ENCODE data around the gene SCNN1A. TPM values are rescaled to one million over a fixed set of nuclear protein-coding genes. Genes with fewer than 3 reads are reported as not detected.
"Not testable (repeated sequence)": the region's sequence is repeated elsewhere in the genome, so short reads cannot be mapped to it uniquely, and the experiment has no call there.

The SCNN1A gene
- total RNA-seq, 6 experiments from 2014 or later = 0.18 TPM; not detected in 5

DNA sequence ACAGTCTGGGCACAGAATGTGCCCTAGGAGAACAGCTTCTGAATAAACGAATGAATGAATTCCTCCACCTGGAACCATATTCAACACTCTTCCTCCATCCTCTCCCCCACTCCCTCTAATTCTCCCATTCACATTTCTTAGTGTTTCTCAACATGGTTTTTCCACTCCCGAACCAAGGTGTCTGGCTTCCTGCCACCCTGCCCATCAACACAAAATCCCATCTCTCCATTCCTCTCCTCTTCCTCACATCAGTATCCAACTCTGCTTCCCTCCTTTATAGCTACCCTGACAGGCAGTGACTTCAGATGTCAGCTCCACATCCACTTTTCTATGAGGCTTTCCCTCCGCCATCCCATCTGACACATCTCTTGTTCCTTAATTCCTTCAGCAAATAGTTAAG, 36.4 kb downstream of the SCNN1A start:
- H3K9me3 Mint-ChIP-seq = no peaks in the 10 kb centered on the region
- H3K36me3 Mint-ChIP-seq (ENCODE audit: low read depth) = peaks cover 4% of the 10 kb centered on the region; the same call in 1 of the 2 replicates
- no peaks in the 10 kb centered on the region; the same call in 1 of the 2 replicates for H3K27me3 Mint-ChIP-seq (ENCODE audit: insufficient read depth)
- no peak overlapping the region for H3K27ac Mint-ChIP-seq
- no peak overlapping the region for H3K4me3 Mint-ChIP-seq
- DNase-seq = no peak
- peaks cover 42% of the 10 kb centered on the region for H3K4me1 Mint-ChIP-seq (ENCODE audit: low read depth)
- TF ChIP-seq, protein P1, sequence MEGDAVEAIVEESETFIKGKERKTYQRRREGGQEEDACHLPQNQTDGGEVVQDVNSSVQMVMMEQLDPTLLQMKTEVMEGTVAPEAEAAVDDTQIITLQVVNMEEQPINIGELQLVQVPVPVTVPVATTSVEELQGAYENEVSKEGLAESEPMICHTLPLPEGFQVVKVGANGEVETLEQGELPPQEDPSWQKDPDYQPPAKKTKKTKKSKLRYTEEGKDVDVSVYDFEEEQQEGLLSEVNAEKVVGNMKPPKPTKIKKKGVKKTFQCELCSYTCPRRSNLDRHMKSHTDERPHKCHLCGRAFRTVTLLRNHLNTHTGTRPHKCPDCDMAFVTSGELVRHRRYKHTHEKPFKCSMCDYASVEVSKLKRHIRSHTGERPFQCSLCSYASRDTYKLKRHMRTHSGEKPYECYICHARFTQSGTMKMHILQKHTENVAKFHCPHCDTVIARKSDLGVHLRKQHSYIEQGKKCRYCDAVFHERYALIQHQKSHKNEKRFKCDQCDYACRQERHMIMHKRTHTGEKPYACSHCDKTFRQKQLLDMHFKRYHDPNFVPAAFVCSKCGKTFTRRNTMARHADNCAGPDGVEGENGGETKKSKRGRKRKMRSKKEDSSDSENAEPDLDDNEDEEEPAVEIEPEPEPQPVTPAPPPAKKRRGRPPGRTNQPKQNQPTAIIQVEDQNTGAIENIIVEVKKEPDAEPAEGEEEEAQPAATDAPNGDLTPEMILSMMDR (IDR thresholded peaks at IDR 0.05) = no peak

DNA sequence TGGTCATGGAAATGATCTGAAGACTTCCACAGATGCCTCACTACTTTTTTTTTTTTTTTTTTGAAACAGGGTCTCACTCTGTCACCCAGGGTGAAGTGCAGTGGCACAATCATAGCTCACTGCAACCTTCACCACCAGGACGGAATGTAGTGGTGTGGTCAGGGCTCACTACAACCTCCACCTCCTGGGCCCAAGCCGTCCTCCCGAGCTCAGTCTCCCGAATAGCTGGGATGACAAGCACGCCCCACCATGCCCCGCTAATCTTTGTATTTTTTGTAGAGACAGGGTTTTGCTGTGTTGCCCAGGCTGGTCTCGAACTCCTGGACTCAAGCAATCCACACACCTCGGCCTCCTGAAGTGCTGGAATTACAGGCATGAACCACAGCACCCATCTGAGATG, 36.8 kb downstream of the SCNN1A start:
- not testable (repeated sequence) for H3K27me3 Mint-ChIP-seq (ENCODE audit: insufficient read depth); H3K9me3 Mint-ChIP-seq; H3K4me3 Mint-ChIP-seq; H3K36me3 Mint-ChIP-seq (ENCODE audit: low read depth); DNase-seq; H3K27ac Mint-ChIP-seq
- H3K4me1 Mint-ChIP-seq (ENCODE audit: low read depth) = peaks cover 44% of the 10 kb centered on the region

DNA sequence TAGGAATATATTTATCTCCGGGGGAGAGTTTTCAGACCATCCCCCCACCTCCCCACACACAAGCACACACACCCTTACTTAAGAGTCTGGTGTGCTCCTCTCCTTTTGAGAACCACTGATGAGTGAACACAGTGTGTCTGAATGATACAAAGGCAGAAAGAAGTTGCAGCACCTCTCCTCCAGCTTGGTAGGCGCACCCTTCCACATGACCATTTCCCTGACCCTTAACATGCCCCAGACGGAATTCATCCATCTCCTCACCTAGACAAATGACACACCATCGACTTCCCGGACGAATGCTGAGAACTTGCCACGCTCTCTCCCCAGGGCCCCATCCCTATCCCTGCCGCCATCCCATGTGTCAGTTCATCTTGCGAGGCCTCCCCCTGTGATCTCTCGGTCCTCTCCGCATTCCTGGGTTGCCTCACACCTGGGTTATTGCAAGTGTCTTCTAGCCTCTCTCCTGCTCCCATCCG, 37.4 kb downstream of the SCNN1A start:
- no peaks in the 10 kb centered on the region; the same call in 1 of the 2 replicates for H3K27me3 Mint-ChIP-seq (ENCODE audit: insufficient read depth)
- TF ChIP-seq, protein P1 (IDR thresholded peaks at IDR 0.05) = no peak
- no peak for DNase-seq
- peaks cover 13% of the 10 kb centered on the region; the same call in 1 of the 2 replicates for H3K36me3 Mint-ChIP-seq (ENCODE audit: low read depth)
- H3K4me3 Mint-ChIP-seq = no peak overlapping the region
- H3K4me1 Mint-ChIP-seq (ENCODE audit: low read depth) = peaks cover 44% of the 10 kb centered on the region
- H3K27ac Mint-ChIP-seq = no peak overlapping the region
- no peaks in the 10 kb centered on the region for H3K9me3 Mint-ChIP-seq

GRCh38 chr12:6336889-6337853, 38.2 kb downstream of the SCNN1A start:
- TF ChIP-seq, protein P1 (IDR thresholded peaks at IDR 0.05) = no peak
- Mint-ChIP-seq H3K4me3 (no peak overlapping the region), H3K9me3 (no peaks in the 10 kb centered on the region)

DNA sequence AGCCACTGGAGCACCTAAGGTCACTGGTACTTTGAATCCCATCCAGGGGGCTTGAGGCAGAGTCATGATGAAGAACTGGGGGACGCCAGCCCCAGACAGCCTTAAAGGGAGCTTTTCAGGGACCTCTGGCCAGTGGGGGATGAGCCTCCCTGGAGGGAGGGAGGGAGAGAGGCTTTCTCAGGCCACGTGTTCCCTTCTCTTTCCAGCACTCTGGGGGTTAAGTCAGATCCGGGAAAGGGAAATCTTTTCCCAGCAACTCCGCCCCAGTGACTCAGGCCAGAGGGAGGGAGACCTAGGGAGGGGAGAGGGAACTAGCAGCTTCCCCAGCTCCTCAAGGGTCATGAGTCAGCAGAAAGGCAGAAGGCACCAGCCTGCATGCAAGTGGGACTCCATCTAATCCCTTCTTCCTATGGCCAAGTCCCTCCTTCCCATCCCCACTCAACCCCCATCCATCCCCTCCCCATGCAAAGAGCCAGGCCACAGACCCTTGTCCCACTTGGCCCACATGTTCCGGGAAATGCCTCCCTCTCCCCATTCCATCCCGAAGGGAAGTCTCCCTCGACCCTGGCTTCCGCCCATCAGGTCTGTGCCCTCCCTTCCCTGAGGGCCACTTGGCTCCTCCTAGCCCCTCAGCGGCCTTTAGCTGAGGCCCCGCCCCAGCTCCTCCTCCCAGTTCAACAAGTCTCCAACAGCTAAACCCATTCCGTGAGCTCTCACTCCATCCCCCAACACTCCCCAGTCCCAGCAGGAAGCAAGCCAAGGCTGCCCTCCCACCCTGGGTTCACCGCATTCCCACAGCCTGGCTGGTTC, 39.1 kb downstream of the SCNN1A start:
- no peaks in the 10 kb centered on the region for H3K9me3 Mint-ChIP-seq
- H3K4me3 Mint-ChIP-seq = no peak overlapping the region
- DNase-seq = peak; percentile 99
- H3K27ac Mint-ChIP-seq = no peak overlapping the region
- H3K36me3 Mint-ChIP-seq (ENCODE audit: low read depth) = peaks cover 21% of the 10 kb centered on the region
- TF ChIP-seq, protein P1 (IDR thresholded peaks at IDR 0.05) = no peak
- H3K4me1 Mint-ChIP-seq (ENCODE audit: low read depth) = peaks cover 47% of the 10 kb centered on the region
- H3K27me3 Mint-ChIP-seq (ENCODE audit: insufficient read depth) = no peaks in the 10 kb centered on the region; the same call in 1 of the 2 replicates

More at GRCh38 chr12:6336889-6337853, 38.2 kb downstream of the SCNN1A start:
- DNase-seq = no peak
- no peak overlapping the region for H3K27ac Mint-ChIP-seq
- peaks cover 44% of the 10 kb centered on the region for H3K4me1 Mint-ChIP-seq (ENCODE audit: low read depth)
- H3K27me3 Mint-ChIP-seq (ENCODE audit: insufficient read depth) = no peaks in the 10 kb centered on the region; the same call in 1 of the 2 replicates
- peaks cover 17% of the 10 kb centered on the region; the same call in 1 of the 2 replicates for H3K36me3 Mint-ChIP-seq (ENCODE audit: low read depth)

All from HFFc6 (cell line).